Omental fat pad (tissue), 4 donors: ENCODE results near the gene ROBO2. TPM values are rescaled to one million over a fixed set of nuclear protein-coding genes. Genes with fewer than 3 reads are reported as not detected.

Source experiments
- ATAC-seq: fragments of 150-250 bp; one replicate; pipeline ENCODE4 v1.9.1; 2016; ENCODE audit warnings: mild to moderate bottlenecking, moderate library complexity; ENCODE audit not compliant: low FRiP score
- DNase-seq: peaks from one replicate; pipeline ENCODE4 v3.0.0-alpha.2; 2019; ENCODE audit warnings: low spot score
- CTCF ChIP-seq, 3 donors: fragments of 450-650 bp; IDR thresholded peaks; one replicate each; pipeline ENCODE4 v1.5.1; 2016 to 2017; ENCODE audit warnings: antibody characterized with exemption in 3 of 3, mild to moderate bottlenecking in 3 of 3, moderate library complexity in 2 of 3
- total RNA-seq, 4 donors: library from RNA; depleted of rRNA; stranded (reverse); fragments of >200 nt; gene quantifications; one replicate each; pipeline ENCODE4 v1.1.0, GENCODE V29; 2016

Gene ROBO2, protein sequence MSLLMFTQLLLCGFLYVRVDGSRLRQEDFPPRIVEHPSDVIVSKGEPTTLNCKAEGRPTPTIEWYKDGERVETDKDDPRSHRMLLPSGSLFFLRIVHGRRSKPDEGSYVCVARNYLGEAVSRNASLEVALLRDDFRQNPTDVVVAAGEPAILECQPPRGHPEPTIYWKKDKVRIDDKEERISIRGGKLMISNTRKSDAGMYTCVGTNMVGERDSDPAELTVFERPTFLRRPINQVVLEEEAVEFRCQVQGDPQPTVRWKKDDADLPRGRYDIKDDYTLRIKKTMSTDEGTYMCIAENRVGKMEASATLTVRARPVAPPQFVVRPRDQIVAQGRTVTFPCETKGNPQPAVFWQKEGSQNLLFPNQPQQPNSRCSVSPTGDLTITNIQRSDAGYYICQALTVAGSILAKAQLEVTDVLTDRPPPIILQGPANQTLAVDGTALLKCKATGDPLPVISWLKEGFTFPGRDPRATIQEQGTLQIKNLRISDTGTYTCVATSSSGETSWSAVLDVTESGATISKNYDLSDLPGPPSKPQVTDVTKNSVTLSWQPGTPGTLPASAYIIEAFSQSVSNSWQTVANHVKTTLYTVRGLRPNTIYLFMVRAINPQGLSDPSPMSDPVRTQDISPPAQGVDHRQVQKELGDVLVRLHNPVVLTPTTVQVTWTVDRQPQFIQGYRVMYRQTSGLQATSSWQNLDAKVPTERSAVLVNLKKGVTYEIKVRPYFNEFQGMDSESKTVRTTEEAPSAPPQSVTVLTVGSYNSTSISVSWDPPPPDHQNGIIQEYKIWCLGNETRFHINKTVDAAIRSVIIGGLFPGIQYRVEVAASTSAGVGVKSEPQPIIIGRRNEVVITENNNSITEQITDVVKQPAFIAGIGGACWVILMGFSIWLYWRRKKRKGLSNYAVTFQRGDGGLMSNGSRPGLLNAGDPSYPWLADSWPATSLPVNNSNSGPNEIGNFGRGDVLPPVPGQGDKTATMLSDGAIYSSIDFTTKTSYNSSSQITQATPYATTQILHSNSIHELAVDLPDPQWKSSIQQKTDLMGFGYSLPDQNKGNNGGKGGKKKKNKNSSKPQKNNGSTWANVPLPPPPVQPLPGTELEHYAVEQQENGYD (N-terminal part only)
- 1 to 10 TPM in 3 of 4 donors, under 1 TPM in 1; 0.12 to 1.3 (median 1.1) TPM for total RNA-seq

DNA sequence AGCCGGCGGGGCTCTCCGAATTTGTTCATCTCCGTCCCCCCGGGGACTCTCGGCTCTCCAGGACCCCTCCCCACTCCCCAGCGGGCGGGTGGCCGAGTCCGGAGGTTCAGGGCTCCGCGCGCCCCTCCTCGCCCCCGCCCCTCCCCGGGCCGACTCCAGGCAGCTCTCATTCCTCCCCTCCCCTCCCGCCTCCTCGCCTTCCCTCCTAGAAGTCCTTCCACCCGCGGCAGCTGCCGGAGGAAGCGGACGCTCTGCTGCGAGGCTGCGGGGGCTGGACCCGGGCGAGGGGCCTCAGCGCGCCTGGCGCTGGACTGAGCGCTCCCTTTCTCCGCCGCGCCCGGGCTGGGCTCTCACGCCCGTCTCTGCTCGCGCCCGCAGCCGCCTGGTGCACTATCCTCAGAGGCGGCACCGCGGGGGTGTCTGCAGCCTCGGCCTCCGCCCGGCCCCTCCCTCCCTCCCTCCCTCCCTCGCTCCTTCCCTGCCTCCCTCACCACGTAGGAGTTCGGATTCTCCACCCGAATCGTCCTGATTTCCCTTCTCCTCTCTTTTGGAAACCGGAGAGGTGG is at the start of gene ROBO2:
TSS of gene ROBO2 (plus strand) at position 494 of the 566 bp plus-strand sequence. CDS start 687 bp downstream, outside the sequence.
- peak; percentile 81 for ATAC-seq
- TF ChIP-seq CTCF (IDR thresholded peaks at IDR 0.05) = no peak
- DNase-seq = peak; percentile 21

DNA sequence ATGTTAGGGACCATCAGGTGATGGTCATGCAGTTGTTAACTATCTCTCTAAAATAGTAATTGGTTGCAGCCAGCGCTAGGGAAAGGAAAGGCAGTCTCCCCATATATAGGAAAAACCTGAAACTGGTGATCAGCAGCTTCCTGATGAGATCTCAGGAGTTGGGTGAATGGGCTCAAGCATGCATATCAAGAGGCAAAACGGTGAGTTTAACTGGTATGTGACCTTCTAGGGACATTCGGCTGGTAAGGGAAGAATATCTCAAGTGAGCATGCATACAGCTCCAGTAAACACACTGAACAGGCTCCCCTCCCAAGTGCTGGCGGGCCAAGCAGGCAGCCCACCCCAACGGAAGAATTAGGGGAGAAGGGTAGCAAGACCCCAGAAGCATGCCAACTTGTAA is 49.3 kb upstream of the ROBO2 start:
- DNase-seq = no peak
- no peak for TF ChIP-seq CTCF (IDR thresholded peaks at IDR 0.05)
- ATAC-seq = no peak

- TF ChIP-seq CTCF (IDR thresholded peaks at IDR 0.05) = no peak
- ATAC-seq (no peak), DNase-seq (no peak)
Measured at GRCh38 chr3:76991165-76991564, 48.7 kb upstream of the ROBO2 start.

- TF ChIP-seq CTCF (IDR thresholded peaks at IDR 0.05) = no peak
- ATAC-seq (no peak), DNase-seq (no peak)
Measured at GRCh38 chr3:76997733-76998132, 42.2 kb upstream of the ROBO2 start.

- no peak for TF ChIP-seq CTCF (IDR thresholded peaks at IDR 0.05)
- ATAC-seq = no peak
- DNase-seq = no peak
Measured at GRCh38 chr3:76998555-76998954, 41.3 kb upstream of the ROBO2 start.

DNA sequence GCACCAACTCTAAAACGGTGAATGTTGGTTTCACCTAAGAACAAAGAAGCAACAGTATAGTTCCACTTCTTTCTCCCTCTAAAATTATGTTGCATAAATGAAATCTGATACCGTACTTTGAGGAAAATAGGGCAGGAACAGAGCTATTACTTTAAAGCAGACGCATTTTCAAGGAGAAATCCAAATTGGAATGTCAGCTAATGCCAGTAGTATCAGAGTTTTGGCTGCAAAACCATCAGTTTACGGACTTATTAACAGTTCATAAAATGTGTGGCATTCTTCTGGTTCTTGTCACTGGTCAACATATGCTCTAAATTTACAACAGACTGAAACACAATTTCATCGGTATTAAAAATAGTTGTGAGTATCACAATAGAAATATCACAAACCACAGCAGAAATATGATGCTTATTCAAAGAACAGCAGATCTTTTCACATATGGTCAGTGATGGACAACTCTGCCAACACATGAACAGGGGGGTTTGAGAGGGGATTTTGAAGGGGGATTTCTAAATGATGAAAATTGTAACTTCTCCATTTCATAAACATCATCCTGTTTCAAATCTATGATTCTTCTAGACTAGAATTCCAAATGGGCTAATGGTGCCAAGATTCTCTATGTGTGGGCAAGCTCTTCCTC is 38.7 kb upstream of the ROBO2 start:
- ATAC-seq = no peak
- TF ChIP-seq CTCF (IDR thresholded peaks at IDR 0.05) = no peak

More for the DNA sequence above, 38.7 kb upstream of the ROBO2 start:
- no peak for DNase-seq
